A549 (cell line): Measurements from ENCODE around the gene ATP8A2. TPM values are rescaled to one million over a fixed set of nuclear protein-coding genes. Genes with fewer than 3 reads are reported as not detected.

Source experiments
- ATAC-seq, 2 experiments: fragments of 200-7000 bp in 1 of 2; fragments of >200 bp in 1 of 2; cut with Nextera tagmentation in 1 of 2; cut with Tn5 transposase in 1 of 2; 3 replicates each; pipeline versions ENCODE4 v1.8.0 to v1.9.1; 2018 to 2020; ENCODE audit warnings: mild to moderate bottlenecking in 1 of 2, moderate library complexity in 1 of 2
- CTCF ChIA-PET: fragments of 300-600 bp; sonication (Branson Sonifier 250); formaldehyde crosslinking; extraction: SDS; loops from one replicate; lab custom pipeline; 2021; ENCODE audit warnings: antibody characterized with exemption, inconsistent platforms; lab: Yijun Ruan, JAX
- POLR2A ChIA-PET: fragments of 350-600 bp; formaldehyde crosslinking; extraction: SDS; loops from one replicate; lab custom pipeline; 2021; ENCODE audit warnings: antibody characterized with exemption, inconsistent platforms; lab: Yijun Ruan, JAX
- DNase-seq, 2 experiments: peaks; one replicate each; pipeline versions ENCODE4 v3.0.0 to v3.0.0-alpha.2; 2011 to 2016; ENCODE audit warnings: low read depth in 1 of 2, low spot score in 1 of 2
- FAIRE-seq: peaks from 2 replicates; lab custom pipeline; 2011; peaks lifted over from hg19 to GRCh38; lab: Jason Lieb, UNC
- H3K27ac ChIP-seq, 2 experiments: fragments of >200 bp; sonication (Bioruptor Twin); formaldehyde crosslinking; 3 replicates each; pipeline ENCODE4 v1.5.1; 2016 to 2017
- H3K4me1 ChIP-seq: fragments of >200 bp; sonication (Bioruptor Twin); formaldehyde crosslinking; 3 replicates; pipeline ENCODE4 v1.6.1; 2016
- H3K4me2 ChIP-seq: fragments of >200 bp; sonication (Bioruptor Twin); formaldehyde crosslinking; 3 replicates; pipeline ENCODE4 v1.6.1; 2016
- H3K4me3 ChIP-seq: fragments of >200 bp; sonication (Bioruptor Twin); formaldehyde crosslinking; 3 replicates; pipeline ENCODE4 v1.5.1; 2016
- H3K9me3 ChIP-seq: fragments of >200 bp; sonication (Bioruptor Twin); formaldehyde crosslinking; 3 replicates; pipeline ENCODE4 v1.6.1; 2016
- BHLHE40 ChIP-seq: IDR thresholded peaks from 2 replicates; pipeline ENCODE4 v1.6.1; 2012; ENCODE audit warnings: low read depth, low read length, inconsistent platforms
- CBX2 ChIP-seq: fragments of 200-600 bp; sonication (generic); IDR thresholded peaks from 2 replicates; pipeline ENCODE4 v1.6.1; 2016; ENCODE audit warnings: low read depth, mild to moderate bottlenecking, borderline replicate concordance
- CHD2 ChIP-seq: fragments of 150-350 bp; IDR thresholded peaks from 2 replicates; pipeline ENCODE4 v1.6.1; 2014; ENCODE audit warnings: low read length; ENCODE audit not compliant: partially characterized antibody
- CTCF ChIP-seq: fragments of >200 bp; sonication (Bioruptor Twin); formaldehyde crosslinking; IDR thresholded peaks from 3 replicates; pipeline ENCODE4 v1.5.1; 2016
- E2F6 ChIP-seq: IDR thresholded peaks from 2 replicates; pipeline ENCODE4 v1.6.1; 2012; ENCODE audit warnings: low read depth, borderline replicate concordance
- EHF ChIP-seq: fragments of 250-450 bp; sonication (Bioruptor Pico); IDR thresholded peaks from 2 replicates; pipeline ENCODE4 v1.5.0; 2020; ENCODE audit warnings: mild to moderate bottlenecking
- EP300 ChIP-seq, 2 experiments: fragments of >200 bp; sonication (Bioruptor Twin); formaldehyde crosslinking; IDR thresholded peaks; 2 replicates in 1 of 2; 3 replicates in 1 of 2; pipeline ENCODE4 v1.6.1; 2016 to 2017
- ESRRA ChIP-seq: fragments of 150-350 bp; IDR thresholded peaks from 2 replicates; pipeline ENCODE4 v1.6.1; 2014; ENCODE audit warnings: mild to moderate bottlenecking, low read length, borderline replicate concordance
- FOSB ChIP-seq: fragments of 250-450 bp; sonication (Bioruptor Pico); IDR thresholded peaks from 2 replicates; pipeline ENCODE4 v1.5.0; 2020; ENCODE audit warnings: mild to moderate bottlenecking, moderate library complexity
- FOSL2 ChIP-seq, 2 experiments: fragments of 450-650 bp in 1 of 2; fragments of >200 bp in 1 of 2; sonication (Bioruptor Twin) in 1 of 2; formaldehyde crosslinking; IDR thresholded peaks; 2 replicates each; pipeline versions ENCODE4 v1.5.0 to v1.6.1; 2016 to 2020; ENCODE audit warnings: mild to moderate bottlenecking in 1 of 2, moderate library complexity in 1 of 2
- FOXS1 ChIP-seq: fragments of 250-450 bp; sonication (Bioruptor Pico); IDR thresholded peaks from 2 replicates; pipeline ENCODE4 v1.5.0; 2020; ENCODE audit warnings: mild to moderate bottlenecking, moderate library complexity
- HDAC2 ChIP-seq: fragments of 200-600 bp; sonication (generic); IDR thresholded peaks from 2 replicates; pipeline ENCODE4 v1.6.1; 2016
- HMGXB4 ChIP-seq: fragments of 250-450 bp; sonication (Bioruptor Pico); IDR thresholded peaks from 2 replicates; pipeline ENCODE4 v1.5.0; 2021; ENCODE audit warnings: mild to moderate bottlenecking, moderate library complexity, borderline replicate concordance
- HOXB13 ChIP-seq: fragments of 250-450 bp; sonication (Bioruptor Pico); IDR thresholded peaks from 2 replicates; pipeline ENCODE4 v1.5.0; 2020; ENCODE audit warnings: low read depth, mild to moderate bottlenecking, moderate library complexity
- HOXB5 ChIP-seq: fragments of 250-450 bp; sonication (Bioruptor Pico); IDR thresholded peaks from 2 replicates; pipeline ENCODE4 v1.5.0; 2020; ENCODE audit warnings: mild to moderate bottlenecking, moderate library complexity
- KDM1A ChIP-seq: fragments of 200-600 bp; sonication (generic); IDR thresholded peaks from 2 replicates; pipeline ENCODE4 v1.6.1; 2016; ENCODE audit warnings: low read depth, mild to moderate bottlenecking
- MAX ChIP-seq: IDR thresholded peaks from 2 replicates; pipeline ENCODE4 v1.6.1; 2012
- NFE2L2 ChIP-seq: fragments of 150-350 bp; conservative IDR thresholded peaks from 2 replicates; pipeline ENCODE4 v1.6.1; 2014; ENCODE audit warnings: low read length
- PBX3 ChIP-seq: IDR thresholded peaks from 2 replicates; pipeline ENCODE4 v1.6.1; 2012
- RAD21 ChIP-seq, 2 experiments: fragments of >200 bp in 1 of 2; sonication (Bioruptor Twin) in 1 of 2; formaldehyde crosslinking in 1 of 2; IDR thresholded peaks in 1 of 2; conservative IDR thresholded peaks in 1 of 2; 2 replicates in 1 of 2; 3 replicates in 1 of 2; pipeline ENCODE4 v1.6.1; 2012 to 2018; ENCODE audit warnings: inconsistent platforms in 1 of 2
- RARB ChIP-seq: fragments of 250-450 bp; sonication (Bioruptor Pico); IDR thresholded peaks from 2 replicates; pipeline ENCODE4 v1.8.0; 2021; ENCODE audit warnings: mild to moderate bottlenecking, moderate library complexity
- RFX5 ChIP-seq: fragments of 450-650 bp; IDR thresholded peaks from 2 replicates; pipeline ENCODE4 v1.7.1; 2014; ENCODE audit warnings: antibody characterized with exemption, mild to moderate bottlenecking, moderate library complexity
- RNF2 ChIP-seq: fragments of 200-600 bp; sonication (generic); IDR thresholded peaks from 2 replicates; pipeline ENCODE4 v1.6.1; 2016; ENCODE audit warnings: low read depth, mild to moderate bottlenecking, antibody characterized with exemption, moderate library complexity, borderline replicate concordance
- SREBF2 ChIP-seq: fragments of 450-650 bp; IDR thresholded peaks from 2 replicates; pipeline ENCODE4 v1.6.1; 2014; ENCODE audit warnings: mild to moderate bottlenecking, moderate library complexity
- ZC3H11A ChIP-seq: fragments of 450-650 bp; IDR thresholded peaks from 2 replicates; pipeline ENCODE4 v1.6.1; 2014; ENCODE audit warnings: antibody characterized with exemption, mild to moderate bottlenecking
- ZNF302 ChIP-seq: fragments of 250-450 bp; sonication (Bioruptor Pico); IDR thresholded peaks from 2 replicates; pipeline ENCODE4 v1.9.0; 2021; ENCODE audit warnings: inconsistent platforms, mild to moderate bottlenecking, moderate library complexity
- ZSCAN20 ChIP-seq: fragments of 250-450 bp; sonication (Bioruptor Pico); IDR thresholded peaks from 2 replicates; pipeline ENCODE4 v1.8.0; 2022; ENCODE audit warnings: mild to moderate bottlenecking, moderate library complexity
- WGBS: methylation state at CpG from one replicate; pipeline ENCODE4 v1.1.6; 2017; ENCODE audit errors: missing lambda C conversion rate; 5-methylcytosine and 5-hydroxymethylcytosine counted together
- polyA plus RNA-seq, 4 experiments: library from polyadenylated mRNA; depleted of rRNA in 3 of 4; stranded (reverse); fragments of >200 nt; fragmentation: RNase III in 1 of 4; extraction: RNeasy Plus Mini Kit Qiagen cat#74134 plus additional on column Dnase treatment in 1 of 4; gene quantifications; 2 replicates in 3 of 4; 3 replicates in 1 of 4; pipeline ENCODE4 v1.2.3, GENCODE V29; 2011 to 2017

The ATP8A2 gene
- polyA plus RNA-seq, 2 of the 4 experiments (the other 2 are of a cell fraction), result 0.03 TPM; not detected in 1

GRCh38 chr13:25741796-25742195, 370.0 kb downstream of the ATP8A2 start:
- DNase-seq (no peak), ATAC-seq (no peak), FAIRE-seq (no peak)
- TF ChIP-seq ZC3H11A, result no peak
- TF ChIP-seq KDM1A, result no peak
- no peak for TF ChIP-seq RNF2
- no peak for TF ChIP-seq FOSB (CRISPR knock-in tag)
- TF ChIP-seq SREBF2, result no peak
- no peak for TF ChIP-seq FOSL2 (IDR thresholded peaks at IDR 0.05)
- no peak for TF ChIP-seq FOSL2 (CRISPR knock-in tag; IDR thresholded peaks at IDR 0.05)
- no peak for TF ChIP-seq HOXB13 (CRISPR knock-in tag)
- no peak for TF ChIP-seq RAD21 (conservative IDR thresholded peaks at IDR 0.05 in 1 of 2, IDR thresholded peaks at IDR 0.05 in 1 of 2)
- no peak for TF ChIP-seq CBX2
- TF ChIP-seq ZNF302 (CRISPR knock-in tag), result no peak
- no peak for TF ChIP-seq HDAC2
- no peak for TF ChIP-seq CTCF
- TF ChIP-seq RFX5, result no peak
- TF ChIP-seq ESRRA, result no peak
- no peak for TF ChIP-seq BHLHE40
- no peak for TF ChIP-seq MAX
- TF ChIP-seq E2F6, result no peak
- TF ChIP-seq ZSCAN20, result no peak
- H3K4me3 ChIP-seq, result no peak overlapping the region
- no peak overlapping the region for H3K27ac ChIP-seq
- no peak overlapping the region for H3K4me2 ChIP-seq
- CTCF ChIA-PET, result no interaction called here
- no peaks in the 10 kb centered on the region for H3K9me3 ChIP-seq
- POLR2A ChIA-PET, result no interaction called here
- 38% methylated on average over 5 of the region's 5 CpGs for WGBS
- no peaks in the 10 kb centered on the region for H3K4me1 ChIP-seq

GRCh38 chr13:25742220-25742619, 370.4 kb downstream of the ATP8A2 start:
- WGBS, result 88% methylated on average over 2 of the region's 2 CpGs
- Histone ChIP-seq H3K4me2 (no peak overlapping the region), H3K9me3 (no peaks in the 10 kb centered on the region), H3K4me3 (no peak overlapping the region), H3K4me1 (no peaks in the 10 kb centered on the region), H3K27ac (no peak overlapping the region)
- no peak for TF ChIP-seq HMGXB4 (CRISPR knock-in tag)
- TF ChIP-seq HOXB5 (CRISPR knock-in tag), result no peak
- TF ChIP-seq ZSCAN20, result no peak
- TF ChIP-seq EP300 (IDR thresholded peaks at IDR 0.05), result no peak
- TF ChIP-seq BHLHE40, result no peak
- DNase-seq (no peak), ATAC-seq (no peak), FAIRE-seq (no peak)
- CTCF ChIA-PET, result no interaction called here
- POLR2A ChIA-PET, result no interaction called here

- 15% methylated on average over 4 of the region's 4 CpGs for WGBS
- Histone ChIP-seq H3K4me3 (no peak overlapping the region), H3K4me2 (no peak overlapping the region), H3K4me1 (no peaks in the 10 kb centered on the region), H3K9me3 (no peaks in the 10 kb centered on the region), H3K27ac (no peak overlapping the region)
- DNase-seq (no peak), ATAC-seq (no peak), FAIRE-seq (no peak)
- POLR2A ChIA-PET, result no interaction called here
- CTCF ChIA-PET, result no interaction called here
- TF ChIP-seq ZSCAN20 (no peak), EHF (CRISPR knock-in tag) (no peak), RARB (CRISPR knock-in tag) (no peak), FOXS1 (CRISPR knock-in tag) (no peak), KDM1A (no peak), CTCF (no peak), CBX2 (no peak), PBX3 (no peak), CHD2 (no peak), NFE2L2 (no peak), RAD21 (conservative IDR thresholded peaks at IDR 0.05 in 1 of 2, IDR thresholded peaks at IDR 0.05 in 1 of 2) (no peak)
Observed at GRCh38 chr13:25743421-25743820, 371.6 kb downstream of the ATP8A2 start.
